ENCODE data around the gene EEF1G. TPM values are rescaled to one million over a fixed set of nuclear protein-coding genes. Genes with fewer than 3 reads are reported as not detected.
A peak's percentile ranks its signal among the peaks of the same experiment; 100 is the strongest.

EEF1G gene
- 1,577 and 1,815 TPM in 2 replicates for total RNA-seq (2014; rRNA removed)
- Bru-seq, nascent RNA = percentile 85 among the genes with signal in this experiment
- percentile 92 among the genes with signal in this experiment for BruChase-seq, experiment 1, labeled RNA remaining after a 6-hour chase
- percentile 86 among the genes with signal in this experiment for BruChase-seq, experiment 2, labeled RNA remaining after a 2-hour chase
- long read RNA-seq, transcript EEF1G-201 (10 exons, 1,523 nt) = major isoform, 2,387 of 2,660 reads
- long read RNA-seq, transcript EEF1G-203 (9 exons, 2,496 nt) = minor isoform, 66 of 2,660 reads
- long read RNA-seq, partial matches to known transcripts = 163 of 2,660 reads
- long read RNA-seq, other reads (novel, unspliced or antisense) = 44 of 2,660 reads

GRCh38 chr11:62573592-62574362 is at the start of gene EEF1G:
Gene EEF1G (minus strand): TSS chr11:62573891. CDS start chr11:62573842, 49 bp downstream.
- no TSS peak for BruUV-seq (replicated peaks)
- CTCF ChIA-PET = interaction anchor here (0.7 to 1.6 kb wide), 7 partner anchors 13 to 760 kb away, joined by 3 to 7 read pairs (median 5); partner anchors contain the start of gene TUT1
- intact Hi-C loops (cut with micrococcal nuclease) = no loop called here

GRCh38 chr11:62622476-62623089 is 48.9 kb upstream of the EEF1G start:
- peak overlapping the region; percentile 41 for H3K9ac ChIP-seq (ENCODE audit: low read length)
- ChIA-PET CTCF (interaction anchor here (0.5 to 1.3 kb wide), 4 partner anchors 42 to 156 kb away, joined by 3 to 6 read pairs (median 4); partner anchors contain the start of genes C11orf98, CSKMT and TAF6L), POLR2A (ENCODE audit: unreplicated experiment) (interaction anchor here (0.6 to 1.2 kb wide), 3 partner anchors 31 to 131 kb away, joined by 4 to 20 read pairs (median 6); partner anchors contain the start of genes EEF1G and TUT1)
- no peak overlapping the region; the same call in 1 of the 2 replicates for H3K4me3 ChIP-seq (ENCODE audit: low read length)
- peaks cover 25% of the 10 kb centered on the region for H3K36me3 ChIP-seq (ENCODE audit: low read depth, low read length)
- peak overlapping the region; percentile 74 for H2AFZ ChIP-seq (ENCODE audit: low read length)
- H3K9me3 ChIP-seq (ENCODE audit: low read length) = no peaks in the 10 kb centered on the region
- H3K79me2 ChIP-seq (ENCODE audit: low read length) = peaks cover 24% of the 10 kb centered on the region
- H3K4me2 ChIP-seq (ENCODE audit: low read length) = peak overlapping the region; percentile 84
- BruUV-seq (replicated peaks) = TSS peak; percentile 99
- peaks cover 13% of the 10 kb centered on the region for H3F3A ChIP-seq (ENCODE audit: low read length, unreplicated experiment)
- ATAC-seq (no peak), DNase-seq (no peak)
- peak overlapping the region; percentile 79 for H3K27ac ChIP-seq (ENCODE audit: low read length)
- intact Hi-C loops (cut with micrococcal nuclease) = loop anchor here (2.0 kb wide), 1 partner anchor 30 kb away; the partner anchor contains the start of gene INTS5
- no peaks in the 10 kb centered on the region for H3K9me2 ChIP-seq (replicated peaks; ENCODE audit: low read length)
- H3K4me1 ChIP-seq (ENCODE audit: insufficient read depth, low read length) = peaks cover 21% of the 10 kb centered on the region
- H4K20me1 ChIP-seq (ENCODE audit: low read length) = no peaks in the 10 kb centered on the region
- no peaks in the 10 kb centered on the region for H3K27me3 ChIP-seq (ENCODE audit: low read length)
- TF ChIP-seq CTCF (conservative IDR thresholded peaks at IDR 0.05; ENCODE audit: low read depth, low read length) (no peak), EZH2phosphoT487 (IDR thresholded peaks at IDR 0.05; ENCODE audit: borderline replicate concordance, low read length) (no peak), EZH2 (IDR thresholded peaks at IDR 0.05; ENCODE audit: low read length, unreplicated experiment) (no peak)

More at GRCh38 chr11:62573592-62574362, at the start of gene EEF1G:
- H3K36me3 ChIP-seq (ENCODE audit: low read depth, low read length) = peaks cover 50% of the 10 kb centered on the region
- no peaks in the 10 kb centered on the region for H3K9me2 ChIP-seq (replicated peaks; ENCODE audit: low read length)
- POLR2A ChIA-PET (ENCODE audit: unreplicated experiment) = interaction anchor here (0.5 to 1.3 kb wide), 16 partner anchors 13 to 601 kb away, joined by 3 to 23 read pairs (median 5); partner anchors contain the start of genes AHNAK, B3GAT3, C11orf98 and CSKMT
- H3K4me3 ChIP-seq (ENCODE audit: low read length) = peak within 1 kb of the TSS; percentile 94
- peak within 1 kb of the TSS; percentile 98 for H3K9ac ChIP-seq (ENCODE audit: low read length)
- no peaks in the 10 kb centered on the region for H3K27me3 ChIP-seq (ENCODE audit: low read length)
- H3K27ac ChIP-seq (ENCODE audit: low read length) = peak within 1 kb of the TSS; percentile 74
- ATAC-seq = peak; percentile 87
- TF ChIP-seq CTCF (conservative IDR thresholded peaks at IDR 0.05; ENCODE audit: low read depth, low read length) (no peak), EZH2phosphoT487 (IDR thresholded peaks at IDR 0.05; ENCODE audit: borderline replicate concordance, low read length) (no peak), EZH2 (IDR thresholded peaks at IDR 0.05; ENCODE audit: low read length, unreplicated experiment) (no peak)
- H2AFZ ChIP-seq (ENCODE audit: low read length) = peak within 1 kb of the TSS; percentile 92
- H3K4me1 ChIP-seq (ENCODE audit: insufficient read depth, low read length) = peaks cover 36% of the 10 kb centered on the region
- H3K79me2 ChIP-seq (ENCODE audit: low read length) = peaks cover 75% of the 10 kb centered on the region
- H3F3A ChIP-seq (ENCODE audit: low read length, unreplicated experiment) = no peaks in the 10 kb centered on the region
- peak; percentile 100 for DNase-seq
- H4K20me1 ChIP-seq (ENCODE audit: low read length) = peaks cover 33% of the 10 kb centered on the region
- H3K9me3 ChIP-seq (ENCODE audit: low read length) = no peaks in the 10 kb centered on the region
- H3K4me2 ChIP-seq (ENCODE audit: low read length) = peak within 1 kb of the TSS; percentile 99
